Neutrophil (primary cell): ENCODE data around the gene SUOX.

Experiments
- H3K27ac ChIP-seq: fragments of 200-600 bp; sonication (generic); 2 replicates; pipeline ENCODE4 v1.5.1; 2016; ENCODE audit warnings: mild to moderate bottlenecking, moderate library complexity
- H3K27me3 ChIP-seq: fragments of 200-600 bp; sonication (generic); 2 replicates; pipeline ENCODE4 v1.6.0; 2016; ENCODE audit warnings: mild to moderate bottlenecking
- H3K36me3 ChIP-seq: fragments of 200-600 bp; sonication (generic); 2 replicates; pipeline ENCODE4 v1.5.1; 2017
- H3K4me1 ChIP-seq, 2 experiments: fragments of 200-600 bp in 1 of 2; sonication (generic) in 1 of 2; 1 replicate in 1 of 2; 2 replicates in 1 of 2; pipeline versions ENCODE4 v1.5.1 to v1.6.1; 2013 to 2016; ENCODE audit warnings: low read depth in 1 of 2, low read length in 1 of 2, mild to moderate bottlenecking in 1 of 2, moderate library complexity in 1 of 2; ENCODE audit not compliant: control insufficient read depth in 1 of 2, insufficient read depth in 1 of 2
- H3K4me3 ChIP-seq, 2 experiments: fragments of 200-600 bp in 1 of 2; sonication (generic) in 1 of 2; 1 replicate in 1 of 2; 2 replicates in 1 of 2; pipeline ENCODE4 v1.5.1; 2013 to 2016; ENCODE audit warnings: low read depth in 1 of 2, low read length in 1 of 2, mild to moderate bottlenecking in 1 of 2, moderate library complexity in 1 of 2
- H3K9me3 ChIP-seq: fragments of 200-600 bp; sonication (generic); 2 replicates; pipeline ENCODE4 v1.5.1; 2016
- TF ChIP-seq, protein P1 (sequence below): fragments of 200-600 bp; sonication (generic); IDR thresholded peaks from 2 replicates; pipeline ENCODE4 v1.5.1; 2016; ENCODE audit warnings: antibody characterized with exemption

SUOX gene

GRCh38 chr12:56029666-56030293 is 32.7 kb downstream of the SUOX start:
- H3K36me3 ChIP-seq = no peaks in the 10 kb centered on the region

DNA sequence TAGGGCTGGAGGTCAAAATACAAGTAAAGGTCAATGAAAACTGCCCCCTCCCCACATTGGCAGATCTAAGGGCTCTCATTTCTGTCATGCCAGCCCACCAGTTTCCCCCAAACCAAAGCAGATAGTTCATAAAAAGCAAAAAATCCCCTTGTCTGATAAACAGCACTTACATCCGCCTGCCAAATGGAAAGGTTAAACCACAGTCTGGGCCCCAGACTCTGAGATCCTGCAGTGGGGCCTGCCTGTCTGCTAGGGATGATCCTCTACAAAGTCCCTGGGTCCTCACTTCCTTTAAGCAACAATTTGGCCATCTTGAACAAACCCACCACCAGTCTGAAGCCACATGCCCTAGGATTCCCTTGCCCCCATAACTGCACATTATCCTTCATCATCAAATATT is 34.9 kb downstream of the SUOX start:
- Histone ChIP-seq H3K27me3 (no peaks in the 10 kb centered on the region), H3K4me3 (no peak overlapping the region), H3K36me3 (no peaks in the 10 kb centered on the region), H3K27ac (peak overlapping the region; percentile 68), H3K9me3 (no peaks in the 10 kb centered on the region), H3K4me1 (peaks cover 32 to 35% of the 10 kb centered on the region in 2 experiments)
- TF ChIP-seq, protein P1, sequence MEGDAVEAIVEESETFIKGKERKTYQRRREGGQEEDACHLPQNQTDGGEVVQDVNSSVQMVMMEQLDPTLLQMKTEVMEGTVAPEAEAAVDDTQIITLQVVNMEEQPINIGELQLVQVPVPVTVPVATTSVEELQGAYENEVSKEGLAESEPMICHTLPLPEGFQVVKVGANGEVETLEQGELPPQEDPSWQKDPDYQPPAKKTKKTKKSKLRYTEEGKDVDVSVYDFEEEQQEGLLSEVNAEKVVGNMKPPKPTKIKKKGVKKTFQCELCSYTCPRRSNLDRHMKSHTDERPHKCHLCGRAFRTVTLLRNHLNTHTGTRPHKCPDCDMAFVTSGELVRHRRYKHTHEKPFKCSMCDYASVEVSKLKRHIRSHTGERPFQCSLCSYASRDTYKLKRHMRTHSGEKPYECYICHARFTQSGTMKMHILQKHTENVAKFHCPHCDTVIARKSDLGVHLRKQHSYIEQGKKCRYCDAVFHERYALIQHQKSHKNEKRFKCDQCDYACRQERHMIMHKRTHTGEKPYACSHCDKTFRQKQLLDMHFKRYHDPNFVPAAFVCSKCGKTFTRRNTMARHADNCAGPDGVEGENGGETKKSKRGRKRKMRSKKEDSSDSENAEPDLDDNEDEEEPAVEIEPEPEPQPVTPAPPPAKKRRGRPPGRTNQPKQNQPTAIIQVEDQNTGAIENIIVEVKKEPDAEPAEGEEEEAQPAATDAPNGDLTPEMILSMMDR = no peak

More at GRCh38 chr12:56029666-56030293, 32.7 kb downstream of the SUOX start:
- Histone ChIP-seq H3K9me3 (no peaks in the 10 kb centered on the region), H3K4me1 (peaks cover 33 to 34% of the 10 kb centered on the region in 2 experiments), H3K27ac (no peak overlapping the region), H3K4me3 (no peak overlapping the region), H3K27me3 (no peaks in the 10 kb centered on the region)
- TF ChIP-seq, protein P1 = no peak

- Histone ChIP-seq H3K27ac (no peak overlapping the region), H3K27me3 (no peaks in the 10 kb centered on the region), H3K4me3 (no peak overlapping the region), H3K4me1 (peaks cover 27 to 30% of the 10 kb centered on the region in 2 experiments), H3K9me3 (no peaks in the 10 kb centered on the region), H3K36me3 (no peaks in the 10 kb centered on the region)
- TF ChIP-seq, protein P1 = no peak
Measured at GRCh38 chr12:56034586-56035332, 37.7 kb downstream of the SUOX start.

- H3K27ac ChIP-seq = peak overlapping the region; percentile 36
Measured at GRCh38 chr12:56037161-56037560, 40.1 kb downstream of the SUOX start.

GRCh38 chr12:56038022-56038655 is 41.1 kb downstream of the SUOX start:
- Histone ChIP-seq H3K9me3 (no peaks in the 10 kb centered on the region), H3K27me3 (no peaks in the 10 kb centered on the region), H3K27ac (no peak overlapping the region), H3K36me3 (no peaks in the 10 kb centered on the region), H3K4me3 (no peak overlapping the region), H3K4me1 (peaks cover 26 to 29% of the 10 kb centered on the region in 2 experiments)
- TF ChIP-seq, protein P1 = no peak

More at GRCh38 chr12:56037161-56037560, 40.1 kb downstream of the SUOX start:
- Histone ChIP-seq H3K4me1 (peaks cover 25 to 29% of the 10 kb centered on the region in 2 experiments), H3K27me3 (no peaks in the 10 kb centered on the region), H3K4me3 (no peak overlapping the region), H3K36me3 (no peaks in the 10 kb centered on the region), H3K9me3 (no peaks in the 10 kb centered on the region)
- TF ChIP-seq, protein P1 = no peak
